Fibroblast of skin of abdomen (primary cell): ENCODE data around the gene POLN.

Source experiments
- DNase-seq: peaks from one replicate; pipeline ENCODE4 v3.0.0-alpha.2; 2013

Gene POLN

DNA sequence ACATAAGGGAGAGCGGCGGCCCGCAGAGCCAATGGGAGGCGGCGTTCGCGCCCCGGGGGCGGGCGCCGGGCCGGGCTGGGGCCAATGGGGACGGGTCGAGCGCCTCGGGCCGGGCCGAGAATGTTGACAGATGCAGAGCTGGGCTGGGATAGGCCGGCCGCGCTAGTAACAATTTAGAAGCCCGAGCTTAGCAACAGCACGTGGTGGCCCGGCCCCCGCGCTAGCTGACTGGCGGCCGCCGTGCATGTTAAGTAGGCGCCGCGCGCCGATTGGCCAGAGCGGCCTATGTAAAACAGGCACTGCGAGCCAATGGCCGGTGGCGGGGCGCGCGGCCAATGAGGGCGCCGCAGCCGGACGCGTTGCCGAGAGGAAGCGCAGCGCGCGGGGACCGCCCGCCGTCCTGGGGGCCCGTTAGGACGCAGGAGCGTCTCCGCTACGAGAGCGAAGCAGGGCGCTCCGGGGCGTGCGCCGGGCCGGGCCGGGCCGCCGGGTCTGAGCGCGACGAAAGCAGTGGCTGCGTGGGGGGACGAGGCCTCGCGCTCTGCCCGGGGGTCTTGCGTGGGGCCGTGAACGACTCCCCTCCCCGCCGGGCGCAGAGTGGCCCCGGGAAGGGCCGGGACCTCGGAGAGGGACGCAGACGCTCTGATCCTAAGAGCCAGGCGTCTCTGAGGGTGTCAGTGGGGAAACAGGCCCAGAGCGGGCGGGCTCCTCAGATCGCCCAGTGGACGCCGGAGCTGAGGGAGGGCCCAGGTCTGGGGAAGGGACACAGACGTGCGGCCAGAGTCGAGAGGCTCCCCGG lies 20.4 kb upstream of the POLN start:
- peak; percentile 100 for DNase-seq

DNA sequence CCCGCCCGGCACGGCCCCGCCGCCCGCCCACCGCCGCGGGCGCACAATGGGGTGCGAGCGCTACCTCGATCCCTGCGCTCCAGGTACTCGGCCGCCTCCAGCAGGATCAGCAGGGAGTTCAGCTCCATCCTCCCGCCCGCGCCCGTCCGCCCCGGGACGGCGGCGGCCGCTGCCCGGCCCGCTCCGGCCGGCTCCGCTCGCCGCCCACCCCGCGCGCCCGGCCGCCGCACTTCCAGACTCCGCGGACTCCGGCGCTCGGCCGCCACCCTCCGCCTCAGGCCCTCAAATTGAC lies 19.9 kb upstream of the POLN start, which contains the start of gene MXD4:
TSS of gene MXD4 (minus strand) at position 257 of the 292 bp plus-strand sequence. CDS start at position 128, 129 bp downstream.
- DNase-seq, result no peak

GRCh38 chr4:2261110-2261852 lies 19.4 kb upstream of the POLN start:
- peak; percentile 52 for DNase-seq

GRCh38 chr4:2260344-2261109 lies 18.6 kb upstream of the POLN start:
- DNase-seq, result no peak

GRCh38 chr4:2259541-2260343 lies 17.8 kb upstream of the POLN start:
- DNase-seq, result no peak

GRCh38 chr4:2259036-2259540 lies 17.2 kb upstream of the POLN start:
- no peak for DNase-seq

DNA sequence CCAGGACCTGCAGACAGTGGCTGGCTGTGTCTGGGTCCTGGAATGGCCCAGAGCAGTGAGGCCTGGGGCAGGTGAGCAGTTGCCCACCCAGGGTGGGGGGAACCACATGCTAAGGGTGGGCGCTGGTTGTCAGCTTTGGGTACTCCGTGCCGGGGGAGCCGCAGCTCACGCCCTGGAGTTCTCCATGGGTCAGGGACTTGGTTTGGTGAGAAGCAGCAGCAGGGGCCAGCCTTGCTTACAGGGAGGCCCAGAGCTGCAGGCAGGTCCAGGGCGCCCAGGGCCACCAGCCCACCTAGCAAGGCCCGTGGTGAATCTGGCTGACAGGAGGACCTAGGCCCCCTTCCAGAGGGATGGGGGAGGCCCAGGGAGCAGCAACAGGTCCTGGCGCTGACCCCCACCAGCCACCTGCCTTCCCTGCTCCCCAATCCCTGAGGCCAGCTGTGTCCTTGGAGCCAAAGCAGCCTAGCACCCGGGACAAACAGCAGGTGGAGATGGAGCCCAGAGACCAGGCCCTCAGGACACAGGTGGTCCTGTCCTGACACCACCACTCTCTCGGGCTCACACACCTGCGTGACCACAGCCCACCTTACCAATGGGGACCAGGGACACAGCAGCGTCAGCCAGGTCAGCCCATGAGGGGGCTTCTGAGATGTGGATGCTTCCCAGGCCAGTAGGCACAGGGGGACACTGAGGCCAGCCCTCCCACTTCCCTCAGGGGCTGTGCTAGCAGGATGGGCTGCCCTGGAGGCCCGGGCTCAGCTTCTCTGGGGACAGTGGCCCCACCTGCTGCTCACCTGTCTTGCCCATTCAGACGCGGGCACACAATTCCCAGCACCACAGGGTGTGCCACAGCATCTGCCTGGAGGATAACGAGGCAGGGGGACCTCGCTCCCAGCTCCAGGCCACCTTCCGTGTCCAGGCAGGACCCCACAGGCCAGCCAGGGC lies 16.4 kb upstream of the POLN start:
- DNase-seq, result no peak

GRCh38 chr4:2257361-2258081 lies 15.6 kb upstream of the POLN start:
- DNase-seq, result no peak

GRCh38 chr4:2256781-2257191 lies 14.9 kb upstream of the POLN start:
- DNase-seq, result no peak

DNA sequence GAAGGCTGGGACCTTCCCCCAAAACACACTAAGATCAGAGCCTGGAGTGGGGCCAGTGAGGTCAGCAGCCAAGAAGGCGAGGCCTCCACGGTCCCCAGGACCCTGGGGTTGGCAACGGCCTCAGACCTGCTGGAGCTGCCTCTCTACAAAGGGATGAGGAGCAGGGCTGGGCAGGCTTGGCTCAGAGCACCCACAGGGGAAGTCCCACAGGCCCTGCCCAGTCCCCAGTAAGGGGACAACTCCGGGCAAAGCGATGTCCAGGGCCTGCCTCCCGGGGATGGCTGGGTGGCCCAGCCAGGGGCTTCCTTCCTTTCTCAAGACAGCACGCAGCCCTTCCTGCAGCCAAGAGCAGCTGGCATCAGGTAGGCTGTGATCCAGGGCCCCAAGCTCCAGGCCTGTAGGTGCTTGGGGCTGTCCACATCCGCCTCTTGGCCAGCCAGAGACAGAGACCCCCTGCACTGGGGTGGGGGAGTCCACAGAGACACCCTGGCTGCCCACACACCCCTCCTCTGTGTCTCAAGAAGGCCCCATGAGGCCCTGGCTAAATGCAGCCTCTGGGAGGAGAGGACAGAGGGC lies 14.3 kb upstream of the POLN start:
- no peak for DNase-seq

GRCh38 chr4:2255501-2256155 lies 13.7 kb upstream of the POLN start:
- DNase-seq, result no peak

DNA sequence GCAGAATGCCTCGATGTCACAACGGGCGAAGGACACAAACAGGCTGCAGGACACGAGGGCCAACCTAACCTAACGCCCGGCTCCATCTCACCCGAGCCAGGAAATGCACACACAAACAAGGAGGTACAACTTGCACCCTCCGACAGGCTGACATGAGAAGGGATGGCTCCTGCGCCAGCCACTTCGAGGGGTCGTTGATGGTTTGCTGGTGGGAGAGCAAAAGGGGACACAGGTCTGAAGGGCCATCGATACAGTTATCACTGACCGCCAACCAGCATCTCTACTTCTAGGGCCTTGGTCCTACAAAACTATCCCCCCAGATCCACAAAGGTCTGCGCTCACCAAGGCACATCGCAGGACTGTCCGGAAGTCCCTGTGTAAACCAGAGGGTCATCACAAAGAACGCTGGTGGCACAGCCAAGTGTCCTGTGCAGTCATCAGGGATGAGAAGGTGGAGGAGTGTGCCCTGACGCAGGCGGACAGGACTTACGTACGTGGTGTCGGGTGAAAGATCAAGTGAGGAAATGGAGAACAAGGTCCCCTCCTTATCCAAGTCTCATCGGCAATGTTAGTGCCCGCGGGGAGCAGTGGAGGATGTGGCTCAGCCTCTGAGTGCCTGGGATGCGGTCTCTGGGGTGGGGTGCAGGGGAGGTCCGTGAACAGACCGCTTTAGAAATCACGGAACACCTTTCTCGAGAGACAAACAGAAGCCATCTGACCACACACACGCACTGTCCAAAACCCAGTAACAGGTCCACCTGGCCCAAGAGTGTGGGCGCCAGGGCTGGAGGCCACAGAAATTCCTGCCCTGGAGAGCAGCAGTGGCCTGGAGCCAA lies 13.0 kb upstream of the POLN start:
- no peak for DNase-seq

- no peak for DNase-seq
Observed at GRCh38 chr4:2253160-2254084, 11.5 kb upstream of the POLN start.

GRCh38 chr4:2252530-2253091 lies 10.7 kb upstream of the POLN start:
- no peak for DNase-seq

DNA sequence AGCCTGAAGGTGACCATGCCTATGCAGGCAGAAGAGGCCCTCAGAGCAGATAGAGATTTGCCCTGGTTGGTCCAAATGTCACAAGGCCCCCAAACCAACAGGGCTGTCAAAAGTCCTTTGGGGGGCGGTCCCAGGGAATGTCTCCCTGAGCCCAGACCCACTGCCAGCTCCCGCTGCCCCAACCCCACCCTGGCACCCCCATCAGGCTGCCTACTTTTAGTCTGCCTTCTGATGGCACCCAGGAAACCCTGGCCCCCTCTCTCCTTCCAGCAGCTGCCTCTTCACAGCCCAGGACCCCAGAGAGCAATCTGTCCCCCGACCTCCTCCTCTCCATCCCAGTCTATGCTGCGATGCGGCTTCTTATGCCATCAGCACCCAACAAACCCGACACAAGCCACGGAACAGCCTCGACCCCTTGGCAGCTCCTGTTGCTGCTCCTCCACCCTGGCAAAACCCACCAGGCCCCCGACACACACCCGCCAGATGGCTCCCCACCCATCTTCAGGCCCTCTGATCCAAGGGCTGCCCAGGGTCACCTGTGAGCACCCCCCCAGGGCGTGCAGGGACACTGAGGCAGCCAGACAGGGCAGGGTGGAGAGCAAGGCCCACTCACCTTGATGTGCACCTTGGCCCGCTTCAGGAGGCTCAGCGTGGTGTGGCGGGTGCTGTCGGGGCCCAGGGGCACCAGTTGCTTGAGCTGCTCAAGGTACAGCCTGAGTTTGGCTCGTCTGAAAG lies 10.0 kb upstream of the POLN start:
- DNase-seq, result no peak

DNA sequence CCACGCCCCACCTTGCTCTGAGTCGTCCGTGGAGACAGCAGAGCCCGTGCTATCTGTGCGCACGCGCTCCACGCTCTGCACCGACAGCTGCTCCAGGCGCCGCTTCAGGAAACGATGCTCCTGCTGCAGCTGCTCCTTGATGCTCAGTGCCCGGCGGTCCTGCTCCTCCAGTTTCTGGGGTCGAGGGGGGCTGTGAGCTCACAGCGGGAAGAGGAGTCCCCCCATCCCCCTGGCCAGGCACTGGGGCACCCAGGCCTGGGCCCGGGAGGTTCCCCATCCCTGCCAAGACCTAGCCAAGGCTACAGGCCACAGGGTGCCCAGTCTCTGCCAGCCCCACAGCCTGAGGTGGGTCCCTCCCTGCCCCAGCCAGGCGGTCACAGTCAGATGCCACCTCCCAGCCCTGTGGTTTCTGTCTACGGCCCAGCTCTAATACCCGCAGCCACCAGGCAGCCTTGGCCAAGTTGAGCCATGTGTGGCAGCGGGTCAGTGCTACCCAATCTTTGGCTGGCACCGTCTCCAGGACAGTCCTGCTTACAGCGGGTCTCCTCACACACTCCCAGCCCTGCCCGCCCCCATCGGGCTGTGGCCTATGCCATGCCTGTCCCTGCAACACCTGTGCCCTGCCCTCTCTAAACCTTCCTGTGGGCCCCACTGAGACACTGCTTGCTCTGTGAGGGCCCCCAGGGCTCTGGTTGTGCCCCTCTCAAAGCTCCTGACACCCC lies 9.3 kb upstream of the POLN start:
- no peak for DNase-seq
